OCI-LY3 (cell line): ENCODE data around the gene TRPV4.

Source experiments
- H2AFZ ChIP-seq: fragments of 200-600, 300-600 bp; shearing (Covaris generic); 2 replicates; pipeline ENCODE4 v1.6.0; 2014; ENCODE audit warnings: antibody characterized with exemption, low read depth, low read length
- H3K27ac ChIP-seq: fragments of 200-600, 300-600 bp; sonication (generic); 2 replicates; pipeline ENCODE4 v1.5.1; 2014; ENCODE audit warnings: mild to moderate bottlenecking, low read length, moderate library complexity, mixed read lengths
- H3K27me3 ChIP-seq: fragments of 200-600, 300-600 bp; sonication (generic); 2 replicates; pipeline ENCODE4 v1.6.1; 2014; ENCODE audit warnings: low read depth, low read length, mixed read lengths
- H3K36me3 ChIP-seq: fragments of 200-600, 300-600 bp; sonication (generic); replicated peaks from 2 replicates; pipeline ENCODE3; 2014; ENCODE audit warnings: low read depth, low read length, mixed read lengths
- H3K4me1 ChIP-seq: fragments of 300-600, 200-600 bp; sonication (generic); 2 replicates; pipeline ENCODE4 v1.6.1; 2014; ENCODE audit warnings: low read length, mixed read lengths
- H3K4me2 ChIP-seq: fragments of 200-600, 300-600 bp; sonication (generic); 2 replicates; pipeline ENCODE4 v1.6.1; 2014; ENCODE audit warnings: low read length, mixed read lengths
- H3K4me3 ChIP-seq: fragments of 300-600, 200-600 bp; sonication (generic); 2 replicates; pipeline ENCODE4 v1.5.1; 2014; ENCODE audit warnings: antibody characterized with exemption, mild to moderate bottlenecking, low read length, moderate library complexity
- H3K79me2 ChIP-seq: fragments of 300-600, 200-600 bp; shearing (Covaris generic); 2 replicates; pipeline ENCODE4 v1.6.1; 2014; ENCODE audit warnings: mild to moderate bottlenecking, low read length, mixed read lengths
- H3K9ac ChIP-seq: fragments of 300-600, 200-600 bp; shearing (Covaris generic); 2 replicates; pipeline ENCODE4 v1.6.0; 2014; ENCODE audit warnings: mild to moderate bottlenecking, low read length, moderate library complexity
- H3K9me3 ChIP-seq: fragments of 200-600, 300-600 bp; shearing (Covaris generic); 2 replicates; pipeline ENCODE4 v1.6.1; 2014; ENCODE audit warnings: low read length, mixed read lengths; ENCODE audit not compliant: insufficient read depth
- H4K20me1 ChIP-seq: fragments of 200-600, 300-600 bp; sonication (generic); 2 replicates; pipeline ENCODE4 v1.6.1; 2016; ENCODE audit warnings: low read length, mixed read lengths; ENCODE audit not compliant: insufficient read depth
- EZH2phosphoT487 ChIP-seq: fragments of 200-600 bp; shearing (Covaris generic); IDR thresholded peaks from 2 replicates; pipeline ENCODE4 v1.6.1; 2018; ENCODE audit warnings: antibody characterized with exemption, mixed run types, low read depth
- TF ChIP-seq, protein P1 (sequence below): fragments of 200-600, 300-600 bp; sonication (generic); IDR thresholded peaks from 2 replicates; pipeline ENCODE4 v1.5.1; 2014; ENCODE audit warnings: antibody characterized with exemption, low read length, low read depth

The TRPV4 gene

DNA sequence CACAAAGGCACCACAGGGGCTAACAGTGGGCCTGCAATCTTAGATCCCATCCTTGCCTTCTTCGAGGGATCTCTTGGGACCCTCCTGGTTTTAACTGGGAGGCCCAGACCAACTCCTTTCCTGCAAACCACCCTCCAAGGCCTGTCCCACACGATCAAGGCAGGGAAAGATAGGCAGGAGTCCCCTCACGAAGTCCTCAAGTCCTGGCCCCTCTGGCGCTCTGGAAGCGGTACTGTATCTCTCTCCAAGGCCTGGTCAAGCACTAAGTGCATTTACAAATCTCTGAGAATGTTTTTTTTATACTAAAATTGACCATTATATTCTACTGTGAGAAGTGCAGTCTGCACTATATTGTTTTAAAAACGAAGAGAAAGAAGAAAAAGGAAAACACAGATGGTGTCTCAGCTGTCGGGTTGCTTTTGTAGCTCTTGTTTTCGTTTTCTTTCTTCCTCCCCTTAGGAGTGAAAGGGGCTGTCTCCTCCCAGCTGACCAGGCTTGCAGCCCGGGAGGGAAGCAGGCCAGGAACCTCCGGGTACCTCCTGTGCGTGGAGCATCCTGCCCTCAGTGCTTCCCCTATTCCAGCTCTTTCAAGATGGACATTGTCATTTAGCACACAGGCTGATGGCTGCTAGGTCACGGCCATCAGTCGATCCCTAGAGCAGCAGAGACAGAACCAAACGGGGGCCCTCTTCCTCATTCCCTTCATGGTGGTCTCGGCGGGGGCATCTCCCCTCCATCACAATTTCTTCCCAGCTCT lies 62.9 kb downstream of the TRPV4 start:
- Histone ChIP-seq H3K4me1 (peaks cover 19% of the 10 kb centered on the region), H3K4me3 (no peak overlapping the region), H3K36me3 (no peaks in the 10 kb centered on the region), H3K27me3 (no peaks in the 10 kb centered on the region), H3K4me2 (no peak overlapping the region), H3K9me3 (no peaks in the 10 kb centered on the region), H2AFZ (no peak overlapping the region), H3K9ac (no peak overlapping the region), H3K27ac (no peak overlapping the region), H3K79me2 (peaks cover 17% of the 10 kb centered on the region), H4K20me1 (no peaks in the 10 kb centered on the region)
- TF ChIP-seq EZH2phosphoT487, result no peak
- TF ChIP-seq, protein P1, sequence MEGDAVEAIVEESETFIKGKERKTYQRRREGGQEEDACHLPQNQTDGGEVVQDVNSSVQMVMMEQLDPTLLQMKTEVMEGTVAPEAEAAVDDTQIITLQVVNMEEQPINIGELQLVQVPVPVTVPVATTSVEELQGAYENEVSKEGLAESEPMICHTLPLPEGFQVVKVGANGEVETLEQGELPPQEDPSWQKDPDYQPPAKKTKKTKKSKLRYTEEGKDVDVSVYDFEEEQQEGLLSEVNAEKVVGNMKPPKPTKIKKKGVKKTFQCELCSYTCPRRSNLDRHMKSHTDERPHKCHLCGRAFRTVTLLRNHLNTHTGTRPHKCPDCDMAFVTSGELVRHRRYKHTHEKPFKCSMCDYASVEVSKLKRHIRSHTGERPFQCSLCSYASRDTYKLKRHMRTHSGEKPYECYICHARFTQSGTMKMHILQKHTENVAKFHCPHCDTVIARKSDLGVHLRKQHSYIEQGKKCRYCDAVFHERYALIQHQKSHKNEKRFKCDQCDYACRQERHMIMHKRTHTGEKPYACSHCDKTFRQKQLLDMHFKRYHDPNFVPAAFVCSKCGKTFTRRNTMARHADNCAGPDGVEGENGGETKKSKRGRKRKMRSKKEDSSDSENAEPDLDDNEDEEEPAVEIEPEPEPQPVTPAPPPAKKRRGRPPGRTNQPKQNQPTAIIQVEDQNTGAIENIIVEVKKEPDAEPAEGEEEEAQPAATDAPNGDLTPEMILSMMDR, result no peak

DNA sequence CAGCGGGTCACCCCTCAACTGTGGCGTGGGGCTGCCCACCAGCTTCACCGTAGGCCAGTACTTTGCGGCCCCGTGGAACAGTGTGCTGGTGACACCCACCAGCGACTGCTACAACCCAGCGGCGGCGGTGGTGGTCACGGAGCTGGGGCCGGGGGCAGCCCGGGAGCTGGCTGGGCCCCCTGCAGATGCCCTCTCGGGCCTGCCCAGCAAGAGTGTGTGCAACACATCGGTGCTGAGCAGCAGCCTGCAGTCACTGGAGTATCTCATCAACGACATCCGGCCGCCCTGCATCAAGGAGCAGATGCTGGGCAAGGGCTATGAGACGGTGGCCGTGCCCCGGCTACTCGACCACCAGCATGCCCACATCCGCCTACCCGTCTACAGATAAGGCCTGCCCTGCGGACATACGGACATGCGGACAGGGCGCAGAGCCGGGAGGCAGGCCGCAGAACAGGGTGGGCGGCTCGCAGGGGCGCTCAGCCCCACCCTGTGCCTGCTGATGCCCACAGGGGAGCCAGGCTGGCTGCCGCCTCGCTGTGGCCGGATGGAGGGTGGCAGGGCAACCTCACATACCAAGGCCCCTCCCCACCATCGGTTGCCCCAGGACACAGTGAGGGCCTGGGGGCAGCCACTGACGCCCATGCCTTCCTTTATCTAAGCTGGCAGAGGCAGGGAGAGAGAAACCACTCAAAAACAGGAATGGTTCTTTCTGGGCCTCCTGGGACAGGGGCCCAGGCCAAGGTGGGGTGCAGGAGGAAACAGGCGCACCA lies 64.1 kb downstream of the TRPV4 start:
- H3K4me1 ChIP-seq, result peaks cover 12% of the 10 kb centered on the region
- H3K27me3 ChIP-seq, result no peaks in the 10 kb centered on the region
- no peak overlapping the region for H3K9ac ChIP-seq
- no peak overlapping the region for H3K4me2 ChIP-seq
- no peaks in the 10 kb centered on the region for H3K9me3 ChIP-seq
- H3K27ac ChIP-seq, result no peak overlapping the region
- no peak overlapping the region for H2AFZ ChIP-seq
- H3K36me3 ChIP-seq, result no peaks in the 10 kb centered on the region
- peaks cover 17% of the 10 kb centered on the region for H3K79me2 ChIP-seq
- TF ChIP-seq EZH2phosphoT487, result no peak
- TF ChIP-seq, protein P1, result no peak
- H3K4me3 ChIP-seq, result no peak overlapping the region
- H4K20me1 ChIP-seq, result no peaks in the 10 kb centered on the region

DNA sequence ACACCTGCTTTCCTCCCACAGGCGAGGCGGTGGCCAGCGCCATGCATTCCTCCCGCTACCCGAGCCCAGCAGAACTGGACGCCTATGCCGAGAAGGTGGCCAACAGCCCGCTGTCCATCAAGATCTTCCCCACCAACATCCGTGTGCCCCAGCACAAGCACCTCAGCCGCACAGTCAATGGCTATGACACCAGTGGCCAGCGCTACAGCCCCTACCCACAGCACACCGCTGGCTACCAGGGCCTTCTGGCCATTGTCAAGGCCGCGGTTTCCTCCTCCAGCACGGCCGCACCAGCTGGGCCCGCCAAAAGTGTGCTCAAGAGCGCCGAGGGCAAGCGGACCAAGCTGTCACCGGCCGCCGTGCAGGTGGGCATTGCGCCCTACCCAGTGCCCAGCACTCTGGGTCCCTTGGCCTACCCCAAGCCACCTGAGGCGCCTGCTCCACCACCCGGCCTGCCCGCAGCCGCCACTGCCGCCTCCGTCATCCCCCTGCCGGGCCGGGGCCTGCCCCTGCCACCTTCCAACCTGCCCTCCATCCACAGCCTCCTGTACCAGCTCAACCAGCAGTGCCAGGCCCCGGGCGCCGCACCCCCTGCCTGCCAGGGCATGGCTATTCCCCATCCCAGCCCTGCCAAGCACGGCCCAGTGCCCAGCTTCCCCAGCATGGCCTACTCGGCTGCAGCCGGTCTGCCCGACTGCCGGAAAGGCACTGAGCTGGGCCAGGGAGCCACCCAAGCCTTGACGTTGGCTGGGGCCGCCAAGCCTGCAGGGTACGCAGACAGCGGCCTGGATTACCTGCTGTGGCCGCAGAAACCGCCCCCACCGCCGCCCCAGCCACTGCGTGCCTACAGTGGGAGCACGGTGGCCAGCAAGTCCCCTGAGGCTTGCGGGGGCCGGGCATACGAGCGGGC lies 65.0 kb downstream of the TRPV4 start:
- TF ChIP-seq, protein P1, result no peak
- TF ChIP-seq EZH2phosphoT487, result no peak
- Histone ChIP-seq H3K9me3 (no peaks in the 10 kb centered on the region), H4K20me1 (no peaks in the 10 kb centered on the region), H3K4me2 (no peak overlapping the region), H3K4me3 (no peak overlapping the region), H3K9ac (no peak overlapping the region), H3K4me1 (peaks cover 6% of the 10 kb centered on the region; the same call in 1 of the 2 replicates), H3K27ac (no peak overlapping the region), H2AFZ (no peak overlapping the region), H3K36me3 (peaks cover 2% of the 10 kb centered on the region), H3K79me2 (peaks cover 17% of the 10 kb centered on the region), H3K27me3 (no peaks in the 10 kb centered on the region)

DNA sequence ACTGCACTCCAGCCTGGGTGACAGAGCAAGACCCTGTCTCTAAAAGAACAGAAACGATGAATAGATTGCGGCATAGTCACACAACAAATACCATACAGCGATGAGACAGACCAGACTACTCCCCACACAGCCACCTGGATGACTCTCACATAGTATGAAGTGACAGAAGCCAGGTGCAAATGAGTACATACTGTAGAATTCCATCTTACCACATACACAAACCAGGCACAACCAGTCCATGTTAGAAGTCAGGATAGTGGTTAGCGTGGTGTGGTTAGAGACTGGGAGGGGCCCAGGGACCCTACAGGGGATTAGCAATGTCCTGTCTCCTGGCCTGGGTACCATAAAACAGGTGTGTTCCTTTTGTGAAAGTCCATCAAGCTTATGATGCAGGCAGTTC lies 65.7 kb downstream of the TRPV4 start:
- Histone ChIP-seq H3K4me2 (no peak overlapping the region), H3K9ac (no peak overlapping the region), H2AFZ (no peak overlapping the region), H3K27me3 (no peaks in the 10 kb centered on the region), H3K79me2 (peaks cover 14% of the 10 kb centered on the region), H4K20me1 (no peaks in the 10 kb centered on the region), H3K4me1 (peaks cover 4% of the 10 kb centered on the region; the same call in 1 of the 2 replicates), H3K4me3 (no peak overlapping the region), H3K9me3 (no peaks in the 10 kb centered on the region), H3K36me3 (peaks cover 5% of the 10 kb centered on the region), H3K27ac (no peak overlapping the region)
- TF ChIP-seq, protein P1, result no peak
- no peak for TF ChIP-seq EZH2phosphoT487
